ENCODE results near the gene C3orf70. TPM values are rescaled to one million over a fixed set of nuclear protein-coding genes. Genes with fewer than 3 reads are reported as not detected.

Gene C3orf70
- total and polyA plus RNA-seq, 2 of the 8 experiments (the other 6 are each of a cell fraction or from before 2014, with no cell fraction given): 1.7 to 2.0 TPM

- TF ChIP-seq YY1 (IDR thresholded peaks at IDR 0.05; ENCODE audit: low read depth, low read length) (no peak), SP2 (IDR thresholded peaks at IDR 0.05; ENCODE audit: low read length) (no peak)
Measured at GRCh38 chr3:185084402-185084801, 68.5 kb downstream of the C3orf70 start (continued).
